HCT116 (cell line): ENCODE data around the gene THSD4.

Source experiments
- CBX3 ChIP-seq: IDR thresholded peaks from 2 replicates; pipeline ENCODE4 v1.6.1; 2012; ENCODE audit warnings: low read depth
- CEBPB ChIP-seq: IDR thresholded peaks from 2 replicates; pipeline ENCODE4 v1.6.1; 2012; ENCODE audit warnings: low read depth
- CTCF ChIP-seq, 3 experiments: fragments of 200-600 bp in 1 of 3; sonication (generic) in 1 of 3; IDR thresholded peaks in 2 of 3; conservative IDR thresholded peaks in 1 of 3; 2 replicates each; pipeline ENCODE4 v1.5.1; 2012 to 2017; ENCODE audit warnings: low read depth in 2 of 3, low read length in 2 of 3, antibody characterized with exemption in 1 of 3, borderline replicate concordance in 1 of 3, control low read depth in 1 of 3, mild to moderate bottlenecking in 1 of 3, mixed read lengths in 1 of 3, mixed run types in 1 of 3, moderate library complexity in 1 of 3; ENCODE audit not compliant: insufficient read depth in 1 of 3
- EZH2phosphoT487 ChIP-seq: fragments of 200-600 bp; IDR thresholded peaks from 2 replicates; pipeline ENCODE4 v1.6.1; 2018; ENCODE audit warnings: antibody characterized with exemption, borderline replicate concordance
- JUND ChIP-seq: IDR thresholded peaks from 2 replicates; pipeline ENCODE4 v1.6.1; 2012
- POLR2A ChIP-seq: IDR thresholded peaks from 2 replicates; pipeline ENCODE4 v1.7.0; 2011; ENCODE audit warnings: borderline replicate concordance; ENCODE audit not compliant: insufficient read depth, insufficient read length; ENCODE audit errors: extremely low read depth
- POLR2AphosphoS5 ChIP-seq: IDR thresholded peaks from 2 replicates; pipeline ENCODE4 v1.6.1; 2011; ENCODE audit warnings: mild to moderate bottlenecking, low read depth, low read length, moderate library complexity
- TCF7L2 ChIP-seq: IDR thresholded peaks from 2 replicates; pipeline ENCODE4 v1.7.0; 2011; ENCODE audit warnings: borderline replicate concordance, inconsistent platforms; ENCODE audit not compliant: insufficient read depth, insufficient read length; ENCODE audit errors: extremely low read depth
- YY1 ChIP-seq: IDR thresholded peaks from 2 replicates; pipeline ENCODE4 v1.6.1; 2011; ENCODE audit warnings: low read length, low read depth, moderate library complexity, mild to moderate bottlenecking; ENCODE audit not compliant: insufficient replicate concordance; ENCODE audit errors: extremely low read depth
- ZBTB33 ChIP-seq: IDR thresholded peaks from 2 replicates; pipeline ENCODE4 v1.6.1; 2011; ENCODE audit warnings: mild to moderate bottlenecking, low read length, moderate library complexity; ENCODE audit not compliant: insufficient replicate concordance; ENCODE audit errors: extremely low read depth
- ZNF274 ChIP-seq: fragments of 200-500 bp; sonication (Bioruptor generic); IDR thresholded peaks from 2 replicates; pipeline ENCODE4 v1.6.1; 2014; ENCODE audit warnings: mild to moderate bottlenecking, low read depth, low read length, inconsistent platforms

- no peak for TF ChIP-seq YY1
- no peak for TF ChIP-seq POLR2AphosphoS5
- no peak for TF ChIP-seq CEBPB
- no peak for TF ChIP-seq CTCF (IDR thresholded peaks at IDR 0.05 in 2 of 3, conservative IDR thresholded peaks at IDR 0.05 in 1 of 3; ENCODE audit: borderline replicate concordance in 1 of 3, insufficient read depth in 1 of 3, low read depth in 2 of 3, low read length in 2 of 3)
- TF ChIP-seq POLR2A = no peak
- no peak for TF ChIP-seq ZNF274
- TF ChIP-seq EZH2phosphoT487 = no peak
- no peak for TF ChIP-seq ZBTB33
- TF ChIP-seq JUND = no peak
- TF ChIP-seq CBX3 = no peak
- TF ChIP-seq TCF7L2 = no peak
These were observed 213.2 kb downstream of the THSD4 start for GRCh38 chr15:71328453-71328852.
